Inferior parietal cortex (tissue), 1 donor: ENCODE results near the gene GP1BA.

Source experiments
- DNase-seq: peaks from one replicate; pipeline ENCODE4 v3.0.0-alpha.2; 2016; ENCODE audit errors: extremely low spot score

Gene GP1BA

GRCh38 chr17:4950746-4951204 lies 18.7 kb downstream of the GP1BA start, which contains the start of gene ENO3:
TSS of gene ENO3 (plus strand) at chr17:4951119. CDS start at chr17:4951830, 711 bp downstream.
- DNase-seq = no peak

- DNase-seq = no peak
Observed at GRCh38 chr17:4951486-4951885, 19.4 kb downstream of the GP1BA start.

- DNase-seq = no peak
Observed at GRCh38 chr17:4953451-4953961, 21.4 kb downstream of the GP1BA start.

- DNase-seq = no peak
Observed at GRCh38 chr17:4955091-4955490, 23.0 kb downstream of the GP1BA start.

- DNase-seq = no peak
Observed at GRCh38 chr17:4956493-4957061, 24.5 kb downstream of the GP1BA start.

GRCh38 chr17:4958102-4958501 lies 26.0 kb downstream of the GP1BA start:
- DNase-seq = no peak

GRCh38 chr17:4959261-4959965 lies 27.3 kb downstream of the GP1BA start:
- no peak for DNase-seq

- no peak for DNase-seq
Observed at GRCh38 chr17:4960279-4960922, 28.3 kb downstream of the GP1BA start.

- no peak for DNase-seq
Observed at GRCh38 chr17:4965311-4965986, 33.4 kb downstream of the GP1BA start.

- peak; percentile 98 for DNase-seq
Observed at GRCh38 chr17:4966844-4967538, 34.9 kb downstream of the GP1BA start.

- peak; percentile 97 for DNase-seq
Observed at GRCh38 chr17:4967539-4968485, 35.7 kb downstream of the GP1BA start, which contains the start of gene SPAG7. TSS of gene SPAG7 (minus strand) at chr17:4967817. CDS start at chr17:4967804, 13 bp downstream.

- no peak for DNase-seq
Observed at GRCh38 chr17:4968486-4969046, 36.5 kb downstream of the GP1BA start.

- no peak for DNase-seq
Observed at GRCh38 chr17:4969047-4969550, 37.0 kb downstream of the GP1BA start.

- no peak for DNase-seq
Observed at GRCh38 chr17:4969551-4970173, 37.6 kb downstream of the GP1BA start.

GRCh38 chr17:4970273-4970672 lies 38.2 kb downstream of the GP1BA start:
- no peak for DNase-seq

- no peak for DNase-seq
Observed at GRCh38 chr17:4971826-4972225, 39.7 kb downstream of the GP1BA start.

- DNase-seq = no peak
Observed at GRCh38 chr17:4972322-4972721, 40.2 kb downstream of the GP1BA start.

GRCh38 chr17:4972752-4973151 lies 40.7 kb downstream of the GP1BA start:
- DNase-seq = no peak
